K562 (cell line): ENCODE results near the gene NDRG4. TPM values are rescaled to one million over a fixed set of nuclear protein-coding genes. Genes with fewer than 3 reads are reported as not detected.

Source experiments
- CXXC5 ChIP-seq: fragments of 250-450 bp; sonication (Bioruptor Pico); IDR thresholded peaks from 2 replicates; pipeline ENCODE4 v1.8.0; 2022; ENCODE audit warnings: inconsistent platforms, mild to moderate bottlenecking, moderate library complexity
- L3MBTL2 ChIP-seq: fragments of 450-650 bp; IDR thresholded peaks from 2 replicates; pipeline ENCODE4 v1.6.1; 2016; ENCODE audit warnings: mild to moderate bottlenecking, moderate library complexity
- RBM14 ChIP-seq: fragments of 200-400 bp; formaldehyde crosslinking; IDR thresholded peaks from 2 replicates; pipeline ENCODE4 v1.6.1; 2018; ENCODE audit warnings: low read depth, mild to moderate bottlenecking, low read length, moderate library complexity, borderline replicate concordance; ENCODE audit not compliant: insufficient read depth
- SNIP1 ChIP-seq: fragments of 450-650 bp; IDR thresholded peaks from 2 replicates; pipeline ENCODE4 v1.7.1; 2017; ENCODE audit warnings: low read depth, mild to moderate bottlenecking
- SRF ChIP-seq, 2 experiments: fragments of 250-450, 450-650 bp in 1 of 2; sonication (Bioruptor Pico) in 1 of 2; sonication (generic) in 1 of 2; formaldehyde crosslinking; IDR thresholded peaks; 2 replicates each; pipeline versions ENCODE4 v1.5.0 to v1.5.1; 2020 to 2022; ENCODE audit warnings: mild to moderate bottlenecking in 1 of 2, missing genetic modification reagents in 1 of 2
- STAG1 ChIP-seq: sonication (generic); formaldehyde crosslinking; IDR thresholded peaks from 2 replicates; pipeline ENCODE4 v1.5.0; 2020; ENCODE audit warnings: missing genetic modification reagents, borderline replicate concordance
- polyA plus RNA-seq, 8 experiments: library from polyadenylated mRNA; depleted of rRNA in 4 of 8; stranded (reverse) in 5 of 8; unstranded in 3 of 8; fragments of >200 nt; fragmentation: Nextera tagmentation in 2 of 8; fragmentation: Illumina TruSeq in 1 of 8; extraction: Ambion mirVana in 2 of 8; extraction: Trizol in 1 of 8; gene quantifications; 2 replicates each; pipeline versions ENCODE4 v1.2.1 to v1.2.3, GENCODE V29; 2011 to 2014; ENCODE audit warnings: inconsistent platforms in 1 of 8, missing spikeins in 1 of 8
- total RNA-seq, 7 experiments: library from RNA; depleted of rRNA in 6 of 7; stranded (reverse); fragments of >200 nt in 6 of 7; fragmentation: Illumina TruSeq in 2 of 7; extraction: Trizol in 2 of 7; gene quantifications; 2 replicates each; pipeline versions ENCODE4 v1.2.1 to v1.2.3, GENCODE V29; 2011 to 2021; ENCODE audit warnings: low replicate concordance in 1 of 7
- TF ChIP-seq, protein P1 (sequence below), 2 experiments: fragments of 450-650 bp; formaldehyde crosslinking in 1 of 2; IDR thresholded peaks; 2 replicates each; pipeline versions ENCODE4 v1.4.0 to v1.6.1; 2014 to 2020; ENCODE audit warnings: mild to moderate bottlenecking in 2 of 2, borderline replicate concordance in 1 of 2, low read depth in 1 of 2
- TF ChIP-seq, protein P2 (sequence below), 2 experiments: IDR thresholded peaks; 2 replicates each; pipeline ENCODE4 v1.6.1; 2011; ENCODE audit warnings: borderline replicate concordance in 1 of 2, control low read depth in 1 of 2, low read depth in 1 of 2, low read length in 1 of 2, mild to moderate bottlenecking in 1 of 2, mixed read lengths in 1 of 2, moderate library complexity in 1 of 2; ENCODE audit not compliant: insufficient read depth in 1 of 2, insufficient read length in 1 of 2, poor library complexity in 1 of 2, severe bottlenecking in 1 of 2; ENCODE audit errors: extremely low read depth in 1 of 2
- TF ChIP-seq, protein P3 (sequence below), 3 experiments: fragments of 200-800 bp in 1 of 3; sonication (Bioruptor generic) in 1 of 3; sonication (generic) in 1 of 3; formaldehyde crosslinking in 1 of 3; IDR thresholded peaks; 2 replicates each; pipeline versions ENCODE4 v1.6.1 to v1.8.0; 2016 to 2022; ENCODE audit warnings: mild to moderate bottlenecking in 2 of 3, missing compliant biosample characterization in 2 of 3, missing genetic modification characterization in 2 of 3, missing genetic modification reagents in 1 of 3
- TF ChIP-seq, protein P4 (sequence below): sonication (generic); formaldehyde crosslinking; IDR thresholded peaks from 2 replicates; pipeline ENCODE4 v1.8.1; 2023; ENCODE audit warnings: mild to moderate bottlenecking, missing genetic modification reagents

Gene NDRG4
- total and polyA plus RNA-seq, 9 of the 15 experiments (the other 6 are each of a cell fraction or from before 2014, with no cell fraction given): 0.06 to 0.95 (median 0.28) TPM

DNA sequence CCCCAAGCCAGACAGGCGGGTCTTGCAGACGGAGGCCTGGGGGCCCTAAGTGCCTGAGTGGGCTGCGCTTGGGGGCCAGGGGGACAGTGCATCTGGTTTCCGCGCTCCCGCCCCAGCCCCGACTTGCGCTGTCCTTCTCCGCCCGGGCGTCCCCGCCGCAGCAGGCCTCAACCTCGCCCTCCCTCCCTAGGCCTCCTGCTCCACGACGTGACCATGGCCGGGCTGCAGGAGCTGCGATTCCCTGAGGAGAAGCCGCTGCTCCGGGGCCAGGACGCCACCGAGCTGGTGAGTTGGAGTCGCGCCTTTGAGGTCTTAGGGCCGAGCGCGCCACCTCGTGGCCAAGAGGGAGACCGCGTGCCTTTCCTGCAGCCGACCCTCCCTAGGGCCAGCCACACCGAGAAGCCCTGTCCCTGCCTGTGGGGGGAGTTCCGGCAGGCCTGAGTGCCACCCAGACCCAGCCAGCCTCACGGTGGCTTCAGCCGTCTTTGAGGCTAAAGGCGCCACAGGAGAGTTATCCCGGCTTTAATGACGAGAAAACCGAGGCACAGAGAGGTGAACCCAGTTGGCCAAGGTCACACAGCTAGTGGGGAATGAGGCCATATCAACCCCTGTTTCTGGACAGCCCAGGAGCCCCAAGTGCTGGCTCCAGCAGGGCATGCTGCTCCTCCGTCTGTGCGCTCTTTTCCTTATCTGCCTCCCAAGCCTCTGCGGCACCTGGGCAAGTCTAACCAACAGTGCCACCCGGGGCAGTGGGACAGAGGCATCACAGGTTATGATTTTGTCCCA lies 12.2 kb upstream of the NDRG4 start (continued):
- TF ChIP-seq, protein P1, sequence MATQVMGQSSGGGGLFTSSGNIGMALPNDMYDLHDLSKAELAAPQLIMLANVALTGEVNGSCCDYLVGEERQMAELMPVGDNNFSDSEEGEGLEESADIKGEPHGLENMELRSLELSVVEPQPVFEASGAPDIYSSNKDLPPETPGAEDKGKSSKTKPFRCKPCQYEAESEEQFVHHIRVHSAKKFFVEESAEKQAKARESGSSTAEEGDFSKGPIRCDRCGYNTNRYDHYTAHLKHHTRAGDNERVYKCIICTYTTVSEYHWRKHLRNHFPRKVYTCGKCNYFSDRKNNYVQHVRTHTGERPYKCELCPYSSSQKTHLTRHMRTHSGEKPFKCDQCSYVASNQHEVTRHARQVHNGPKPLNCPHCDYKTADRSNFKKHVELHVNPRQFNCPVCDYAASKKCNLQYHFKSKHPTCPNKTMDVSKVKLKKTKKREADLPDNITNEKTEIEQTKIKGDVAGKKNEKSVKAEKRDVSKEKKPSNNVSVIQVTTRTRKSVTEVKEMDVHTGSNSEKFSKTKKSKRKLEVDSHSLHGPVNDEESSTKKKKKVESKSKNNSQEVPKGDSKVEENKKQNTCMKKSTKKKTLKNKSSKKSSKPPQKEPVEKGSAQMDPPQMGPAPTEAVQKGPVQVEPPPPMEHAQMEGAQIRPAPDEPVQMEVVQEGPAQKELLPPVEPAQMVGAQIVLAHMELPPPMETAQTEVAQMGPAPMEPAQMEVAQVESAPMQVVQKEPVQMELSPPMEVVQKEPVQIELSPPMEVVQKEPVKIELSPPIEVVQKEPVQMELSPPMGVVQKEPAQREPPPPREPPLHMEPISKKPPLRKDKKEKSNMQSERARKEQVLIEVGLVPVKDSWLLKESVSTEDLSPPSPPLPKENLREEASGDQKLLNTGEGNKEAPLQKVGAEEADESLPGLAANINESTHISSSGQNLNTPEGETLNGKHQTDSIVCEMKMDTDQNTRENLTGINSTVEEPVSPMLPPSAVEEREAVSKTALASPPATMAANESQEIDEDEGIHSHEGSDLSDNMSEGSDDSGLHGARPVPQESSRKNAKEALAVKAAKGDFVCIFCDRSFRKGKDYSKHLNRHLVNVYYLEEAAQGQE (IDR thresholded peaks at IDR 0.05; ENCODE audit: borderline replicate concordance): peak; percentile 93
- TF ChIP-seq, protein P1 (CRISPR knock-in tag; IDR thresholded peaks at IDR 0.05; ENCODE audit: low read depth): no peak
- TF ChIP-seq CXXC5 (CRISPR knock-in tag) (peak; percentile 26; the same call in 1 of the 2 replicates), RBM14 (0 out of 2 replicates have a peak, but pooled peaks have one; percentile 58), L3MBTL2 (0 out of 2 replicates have a peak, but pooled peaks have one; percentile 21), SRF (CRISPR knock-in tag; IDR thresholded peaks at IDR 0.05) (0 out of 4 replicates have a peak, but pooled peaks of 1 of the 2 experiments have one; percentile 58), STAG1 (CRISPR knock-in tag) (peak; percentile 86; the same call in 1 of the 2 replicates), SNIP1 (no peak)
- TF ChIP-seq, protein P2, sequence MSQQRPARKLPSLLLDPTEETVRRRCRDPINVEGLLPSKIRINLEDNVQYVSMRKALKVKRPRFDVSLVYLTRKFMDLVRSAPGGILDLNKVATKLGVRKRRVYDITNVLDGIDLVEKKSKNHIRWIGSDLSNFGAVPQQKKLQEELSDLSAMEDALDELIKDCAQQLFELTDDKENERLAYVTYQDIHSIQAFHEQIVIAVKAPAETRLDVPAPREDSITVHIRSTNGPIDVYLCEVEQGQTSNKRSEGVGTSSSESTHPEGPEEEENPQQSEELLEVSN (IDR thresholded peaks at IDR 0.05; ENCODE audit: borderline replicate concordance in 1 of 2, extremely low read depth in 1 of 2, insufficient read depth in 1 of 2, insufficient read length in 1 of 2, low read depth in 1 of 2, low read length in 1 of 2, poor library complexity in 1 of 2, severe bottlenecking in 1 of 2): peak in 1 of 2 experiments; percentile 9
- TF ChIP-seq, protein P3, sequence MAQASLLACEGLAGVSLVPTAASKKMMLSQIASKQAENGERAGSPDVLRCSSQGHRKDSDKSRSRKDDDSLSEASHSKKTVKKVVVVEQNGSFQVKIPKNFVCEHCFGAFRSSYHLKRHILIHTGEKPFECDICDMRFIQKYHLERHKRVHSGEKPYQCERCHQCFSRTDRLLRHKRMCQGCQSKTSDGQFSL (CRISPR knock-in tag; IDR thresholded peaks at IDR 0.05): peak; percentile 45
- TF ChIP-seq, protein P3 (tag; IDR thresholded peaks at IDR 0.05): no peak
- TF ChIP-seq, protein P4, sequence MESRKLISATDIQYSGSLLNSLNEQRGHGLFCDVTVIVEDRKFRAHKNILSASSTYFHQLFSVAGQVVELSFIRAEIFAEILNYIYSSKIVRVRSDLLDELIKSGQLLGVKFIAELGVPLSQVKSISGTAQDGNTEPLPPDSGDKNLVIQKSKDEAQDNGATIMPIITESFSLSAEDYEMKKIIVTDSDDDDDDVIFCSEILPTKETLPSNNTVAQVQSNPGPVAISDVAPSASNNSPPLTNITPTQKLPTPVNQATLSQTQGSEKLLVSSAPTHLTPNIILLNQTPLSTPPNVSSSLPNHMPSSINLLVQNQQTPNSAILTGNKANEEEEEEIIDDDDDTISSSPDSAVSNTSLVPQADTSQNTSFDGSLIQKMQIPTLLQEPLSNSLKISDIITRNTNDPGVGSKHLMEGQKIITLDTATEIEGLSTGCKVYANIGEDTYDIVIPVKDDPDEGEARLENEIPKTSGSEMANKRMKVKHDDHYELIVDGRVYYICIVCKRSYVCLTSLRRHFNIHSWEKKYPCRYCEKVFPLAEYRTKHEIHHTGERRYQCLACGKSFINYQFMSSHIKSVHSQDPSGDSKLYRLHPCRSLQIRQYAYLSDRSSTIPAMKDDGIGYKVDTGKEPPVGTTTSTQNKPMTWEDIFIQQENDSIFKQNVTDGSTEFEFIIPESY (CRISPR knock-in tag): 0 out of 2 replicates have a peak, but pooled peaks have one; percentile 16
